ENCODE measurements around the gene ADAMTS3. TPM values are rescaled to one million over a fixed set of nuclear protein-coding genes. Genes with fewer than 3 reads are reported as not detected.

The ADAMTS3 gene
- total RNA-seq, 2 donors from 2014 or later, result 2.3 to 5.4 TPM

GRCh38 chr4:72351521-72351920 is 217.5 kb downstream of the ADAMTS3 start:
- no peak overlapping the region for H3K27ac ChIP-seq
- ATAC-seq (ENCODE audit: insufficient number of reproducible peaks, low FRiP score, low read depth), result no peak
- TF ChIP-seq, protein P1, sequence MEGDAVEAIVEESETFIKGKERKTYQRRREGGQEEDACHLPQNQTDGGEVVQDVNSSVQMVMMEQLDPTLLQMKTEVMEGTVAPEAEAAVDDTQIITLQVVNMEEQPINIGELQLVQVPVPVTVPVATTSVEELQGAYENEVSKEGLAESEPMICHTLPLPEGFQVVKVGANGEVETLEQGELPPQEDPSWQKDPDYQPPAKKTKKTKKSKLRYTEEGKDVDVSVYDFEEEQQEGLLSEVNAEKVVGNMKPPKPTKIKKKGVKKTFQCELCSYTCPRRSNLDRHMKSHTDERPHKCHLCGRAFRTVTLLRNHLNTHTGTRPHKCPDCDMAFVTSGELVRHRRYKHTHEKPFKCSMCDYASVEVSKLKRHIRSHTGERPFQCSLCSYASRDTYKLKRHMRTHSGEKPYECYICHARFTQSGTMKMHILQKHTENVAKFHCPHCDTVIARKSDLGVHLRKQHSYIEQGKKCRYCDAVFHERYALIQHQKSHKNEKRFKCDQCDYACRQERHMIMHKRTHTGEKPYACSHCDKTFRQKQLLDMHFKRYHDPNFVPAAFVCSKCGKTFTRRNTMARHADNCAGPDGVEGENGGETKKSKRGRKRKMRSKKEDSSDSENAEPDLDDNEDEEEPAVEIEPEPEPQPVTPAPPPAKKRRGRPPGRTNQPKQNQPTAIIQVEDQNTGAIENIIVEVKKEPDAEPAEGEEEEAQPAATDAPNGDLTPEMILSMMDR (IDR thresholded peaks at IDR 0.05), result no peak

DNA sequence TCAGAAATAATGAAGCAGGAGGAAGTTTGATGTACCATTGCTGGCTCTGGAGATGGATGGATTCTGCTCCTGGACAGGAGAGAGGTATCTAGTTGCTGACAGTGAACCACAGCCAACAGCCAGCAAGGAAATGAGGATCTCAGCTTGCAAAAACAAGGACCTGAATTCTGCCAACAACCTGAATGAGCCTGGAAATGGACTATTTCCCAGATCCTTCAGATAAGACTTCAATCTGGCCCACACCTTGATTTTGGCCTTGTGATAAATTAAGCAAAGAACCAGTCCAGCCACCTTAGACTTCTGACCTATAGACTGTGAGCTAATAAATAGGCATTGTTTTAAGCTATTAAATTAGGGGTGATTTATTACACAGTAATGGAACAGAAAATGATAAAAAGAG is 220.3 kb downstream of the ADAMTS3 start:
- no peak overlapping the region for H3K27ac ChIP-seq
- H3K27me3 ChIP-seq (replicated peaks; ENCODE audit: insufficient read depth), result no peaks in the 10 kb centered on the region
- H3K4me1 ChIP-seq (ENCODE audit: control insufficient read depth in 1 of 2, low read depth in 2 of 2), result no peaks in the 10 kb centered on the region
- no peak for DNase-seq (ENCODE audit: low spot score)
- H3K9me3 ChIP-seq, result no peaks in the 10 kb centered on the region
- TF ChIP-seq, protein P1 (IDR thresholded peaks at IDR 0.05), result no peak
- no peak for ATAC-seq (ENCODE audit: insufficient number of reproducible peaks, low FRiP score, low read depth)
- H3K36me3 ChIP-seq, result no peaks in the 10 kb centered on the region
- no peak overlapping the region for H3K4me3 ChIP-seq

More at GRCh38 chr4:72351521-72351920, 217.5 kb downstream of the ADAMTS3 start:
- H3K9me3 ChIP-seq, result no peaks in the 10 kb centered on the region
- no peaks in the 10 kb centered on the region for H3K36me3 ChIP-seq
- H3K27me3 ChIP-seq (replicated peaks; ENCODE audit: insufficient read depth), result no peaks in the 10 kb centered on the region
- no peaks in the 10 kb centered on the region for H3K4me1 ChIP-seq (ENCODE audit: control insufficient read depth in 1 of 2, low read depth in 2 of 2)
- no peak for DNase-seq (ENCODE audit: low spot score)
- H3K4me3 ChIP-seq, result no peak overlapping the region

GRCh38 chr4:72344418-72344817 is 224.6 kb downstream of the ADAMTS3 start:
- no peak for ATAC-seq (ENCODE audit: insufficient number of reproducible peaks, low FRiP score, low read depth)

GRCh38 chr4:72341432-72341820 is 227.6 kb downstream of the ADAMTS3 start:
- TF ChIP-seq, protein P1 (IDR thresholded peaks at IDR 0.05), result no peak
- peaks cover 9 to 12% of the 10 kb centered on the region in 2 donors for H3K4me1 ChIP-seq (ENCODE audit: control insufficient read depth in 1 of 2, low read depth in 2 of 2)
- no peaks in the 10 kb centered on the region for H3K27me3 ChIP-seq (replicated peaks; ENCODE audit: insufficient read depth)
- H3K36me3 ChIP-seq, result no peaks in the 10 kb centered on the region
- no peak overlapping the region for H3K4me3 ChIP-seq
- no peak for DNase-seq (ENCODE audit: low spot score)
- ATAC-seq (ENCODE audit: insufficient number of reproducible peaks, low FRiP score, low read depth), result no peak
- H3K27ac ChIP-seq, result peak overlapping the region in 1 of 2 donors; percentile 44
- H3K9me3 ChIP-seq, result no peaks in the 10 kb centered on the region

More at GRCh38 chr4:72344418-72344817, 224.6 kb downstream of the ADAMTS3 start:
- Histone ChIP-seq H3K27me3 (replicated peaks; ENCODE audit: insufficient read depth) (no peaks in the 10 kb centered on the region), H3K36me3 (no peaks in the 10 kb centered on the region), H3K9me3 (no peaks in the 10 kb centered on the region), H3K4me3 (no peak overlapping the region), H3K27ac (no peak overlapping the region), H3K4me1 (ENCODE audit: control insufficient read depth in 1 of 2, low read depth in 2 of 2) (peaks cover 9 to 12% of the 10 kb centered on the region in 2 donors)
- no peak for DNase-seq (ENCODE audit: low spot score)
- TF ChIP-seq, protein P1 (IDR thresholded peaks at IDR 0.05), result no peak

DNA sequence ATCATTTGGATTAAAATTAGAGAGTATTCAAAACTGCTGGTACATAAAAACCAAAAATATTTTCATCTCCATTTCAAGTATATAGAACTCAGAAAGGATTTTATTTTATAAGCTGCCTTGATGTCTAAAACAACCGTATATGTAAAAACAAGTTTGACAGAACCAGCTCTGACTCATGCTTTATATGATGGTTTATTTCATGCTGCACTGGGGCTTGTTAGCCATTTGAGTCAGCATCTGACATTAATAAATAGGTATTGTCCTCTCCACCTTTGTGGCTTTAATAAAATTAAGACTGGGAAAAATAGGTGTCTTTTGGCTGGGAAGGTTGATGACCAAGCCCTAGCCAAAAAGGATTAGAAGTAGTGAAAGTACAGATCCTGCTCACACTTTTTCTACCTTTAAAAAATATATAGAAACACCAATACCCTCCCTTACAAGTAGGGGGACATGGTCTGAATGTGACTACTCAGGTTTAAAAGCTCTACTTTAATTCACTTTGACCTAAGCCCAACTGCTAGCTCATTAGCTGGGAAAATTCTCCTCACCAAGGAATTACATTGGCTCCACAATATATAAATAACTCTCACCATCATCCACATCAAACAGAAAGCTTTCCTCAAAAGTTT is 228.1 kb downstream of the ADAMTS3 start:
- H3K27me3 ChIP-seq (replicated peaks; ENCODE audit: insufficient read depth), result no peaks in the 10 kb centered on the region
- no peaks in the 10 kb centered on the region for H3K9me3 ChIP-seq
- no peaks in the 10 kb centered on the region for H3K36me3 ChIP-seq
- H3K27ac ChIP-seq, result peak overlapping the region in 1 of 2 donors; percentile 44
- TF ChIP-seq, protein P1 (IDR thresholded peaks at IDR 0.05), result no peak
- H3K4me1 ChIP-seq (ENCODE audit: control insufficient read depth in 1 of 2, low read depth in 2 of 2), result peaks cover 9 to 12% of the 10 kb centered on the region in 2 donors
- DNase-seq (ENCODE audit: low spot score) (no peak), ATAC-seq (ENCODE audit: insufficient number of reproducible peaks, low FRiP score, low read depth) (no peak)
- no peak overlapping the region for H3K4me3 ChIP-seq

Measured in thoracic aorta (tissue), 2 donors.